ENCODE measurements around the gene VGLL4.
"Not testable (repeated sequence)": the region's sequence is repeated elsewhere in the genome, so short reads cannot be mapped to it uniquely, and the experiment has no call there.

The VGLL4 gene

GRCh38 chr3:11536132-11536935 lies 107.4 kb downstream of the VGLL4 start:
- no peak for DNase-seq (ENCODE audit: low read depth in 2 of 2, low spot score in 1 of 2)

GRCh38 chr3:11535243-11535960 lies 108.3 kb downstream of the VGLL4 start:
- DNase-seq (ENCODE audit: low read depth in 2 of 2, low spot score in 1 of 2), result no peak

- no peak for DNase-seq (ENCODE audit: low read depth in 2 of 2, low spot score in 1 of 2)
These were observed 109.0 kb downstream of the VGLL4 start for GRCh38 chr3:11534793-11535101.

DNA sequence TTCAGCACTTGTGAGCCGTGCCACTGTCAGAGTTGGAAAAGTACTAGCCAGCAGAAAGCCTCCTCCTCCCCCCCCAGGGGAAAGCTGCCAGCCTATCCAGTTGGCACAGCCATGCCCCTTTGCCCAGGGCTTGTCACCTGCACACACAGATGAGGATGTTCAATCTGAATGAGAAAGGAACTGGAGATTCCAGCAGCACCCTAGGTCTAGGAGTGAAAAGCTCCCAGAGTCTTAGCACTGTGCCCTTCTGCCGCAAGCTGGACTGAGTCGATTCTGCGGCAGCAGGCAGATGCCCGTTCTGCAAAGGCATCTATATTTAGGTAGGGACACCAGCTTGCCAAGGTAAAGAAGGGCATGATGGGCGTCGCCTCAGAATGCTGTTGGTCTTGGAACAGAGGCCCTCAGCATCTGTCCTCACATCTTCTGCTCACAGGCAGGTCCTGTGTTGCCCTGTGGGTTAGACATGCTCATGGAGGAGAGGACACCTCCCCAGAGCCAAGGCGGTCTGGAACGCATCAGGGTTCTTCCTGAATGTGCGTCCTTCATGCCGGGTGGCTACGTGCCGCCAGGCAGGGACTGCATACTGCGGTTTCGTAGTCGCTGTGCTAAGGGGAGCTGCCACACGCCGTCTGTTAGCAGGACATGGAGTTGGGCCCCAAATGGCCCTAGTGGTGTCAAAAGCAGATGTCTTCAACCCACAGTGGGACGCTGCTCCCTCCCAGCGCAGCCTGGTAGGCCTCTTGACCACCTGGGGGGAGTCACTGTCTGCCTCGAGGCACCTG lies 109.5 kb downstream of the VGLL4 start:
- DNase-seq (ENCODE audit: low read depth in 2 of 2, low spot score in 1 of 2), result no peak

DNA sequence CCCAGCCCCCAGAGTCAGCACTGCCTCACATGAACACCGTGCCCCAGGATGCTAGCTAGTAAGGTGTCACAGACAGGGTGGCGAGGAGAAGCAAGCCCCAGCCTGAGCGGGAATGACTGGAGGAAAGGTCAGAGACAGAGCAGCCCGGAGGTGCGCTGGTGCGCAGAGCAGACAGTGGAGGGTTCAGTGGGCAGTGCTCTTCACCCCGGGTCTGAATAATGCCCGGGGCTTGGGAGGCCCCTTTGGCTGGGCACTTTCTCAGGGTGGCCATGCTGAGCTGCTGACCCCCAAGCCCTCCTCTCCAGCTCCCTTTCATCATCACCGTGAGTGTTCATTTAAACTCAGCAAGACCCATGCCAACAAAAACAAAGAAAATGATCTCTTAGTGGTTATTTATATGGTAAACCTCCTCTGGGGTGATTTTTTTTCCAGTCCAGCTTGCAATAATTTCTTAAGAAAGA lies 110.8 kb downstream of the VGLL4 start:
- DNase-seq (ENCODE audit: low read depth in 2 of 2, low spot score in 1 of 2), result no peak

GRCh38 chr3:11530153-11530721 lies 113.5 kb downstream of the VGLL4 start:
- DNase-seq (ENCODE audit: low read depth in 2 of 2, low spot score in 1 of 2), result no peak

DNA sequence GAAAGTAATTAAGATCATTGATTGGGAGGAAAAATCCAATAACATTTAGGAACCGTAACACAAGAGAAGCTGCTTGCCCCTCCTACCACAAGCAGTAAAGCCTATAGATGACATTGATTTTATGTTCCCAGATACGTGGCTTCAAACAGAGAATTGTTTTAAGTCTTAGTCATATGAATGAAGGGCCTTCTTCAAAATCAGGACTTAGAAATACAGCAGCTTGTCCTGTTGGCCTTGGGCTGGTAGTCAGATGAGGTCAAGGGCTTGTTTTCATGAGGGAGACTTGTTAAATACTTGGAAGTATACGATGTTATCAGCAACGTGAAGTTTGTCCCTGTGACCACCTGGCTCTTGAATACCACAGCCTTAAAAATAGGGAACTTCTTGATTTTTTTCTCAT lies 114.4 kb downstream of the VGLL4 start:
- DNase-seq (ENCODE audit: low read depth in 2 of 2, low spot score in 1 of 2), result no peak

DNA sequence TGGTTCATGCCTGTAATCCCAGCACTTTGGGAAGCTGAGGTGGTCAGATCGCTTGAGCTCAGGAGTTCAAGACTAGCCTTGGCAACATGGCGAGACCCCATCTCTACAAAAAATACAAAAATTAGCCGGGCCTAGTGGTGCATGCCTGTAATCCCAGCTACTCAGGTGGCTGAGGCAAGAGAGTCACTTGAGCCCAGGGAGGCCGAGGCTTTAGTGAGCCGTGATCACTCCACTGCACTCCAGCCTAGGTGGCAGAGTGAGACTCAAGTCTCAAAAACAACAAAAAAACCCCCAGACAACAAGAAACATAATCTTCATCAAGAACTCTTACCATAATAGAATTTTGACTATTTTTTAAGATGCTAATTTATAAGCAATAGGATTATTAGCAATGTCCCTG lies 117.6 kb downstream of the VGLL4 start:
- not testable (repeated sequence) for DNase-seq (ENCODE audit: low read depth in 2 of 2, low spot score in 1 of 2)

- no peak for DNase-seq (ENCODE audit: low read depth in 2 of 2, low spot score in 1 of 2)
These were observed 120.1 kb downstream of the VGLL4 start for GRCh38 chr3:11523572-11524101.

GRCh38 chr3:11522953-11523571 lies 120.7 kb downstream of the VGLL4 start:
- no peak for DNase-seq (ENCODE audit: low read depth in 2 of 2, low spot score in 1 of 2)

GRCh38 chr3:11522398-11522715 lies 121.4 kb downstream of the VGLL4 start:
- DNase-seq (ENCODE audit: low read depth in 2 of 2, low spot score in 1 of 2), result no peak

DNA sequence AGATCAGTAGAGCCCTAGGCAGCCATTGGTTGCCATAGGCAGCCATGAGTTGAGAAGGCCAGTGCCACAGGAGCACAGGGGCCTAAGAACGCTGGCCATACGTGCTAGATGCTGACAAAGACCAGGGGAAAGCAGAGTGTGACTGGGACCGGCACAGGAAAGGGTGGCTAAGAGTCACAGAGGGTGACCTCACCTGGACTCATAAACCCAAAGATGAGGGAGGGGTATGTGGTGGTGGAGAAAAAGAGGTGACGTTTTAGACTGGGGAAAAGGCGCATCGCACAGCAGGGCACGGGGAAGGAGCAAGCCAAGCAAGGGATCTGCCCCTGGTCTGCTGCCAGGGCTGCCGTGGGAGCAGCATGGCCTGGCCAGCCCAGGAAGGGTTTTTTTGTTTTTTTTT lies 122.5 kb downstream of the VGLL4 start:
- DNase-seq (ENCODE audit: low read depth in 2 of 2, low spot score in 1 of 2), result no peak

GRCh38 chr3:11517601-11518000 lies 126.1 kb downstream of the VGLL4 start:
- DNase-seq (ENCODE audit: low read depth in 2 of 2, low spot score in 1 of 2), result no peak

DNA sequence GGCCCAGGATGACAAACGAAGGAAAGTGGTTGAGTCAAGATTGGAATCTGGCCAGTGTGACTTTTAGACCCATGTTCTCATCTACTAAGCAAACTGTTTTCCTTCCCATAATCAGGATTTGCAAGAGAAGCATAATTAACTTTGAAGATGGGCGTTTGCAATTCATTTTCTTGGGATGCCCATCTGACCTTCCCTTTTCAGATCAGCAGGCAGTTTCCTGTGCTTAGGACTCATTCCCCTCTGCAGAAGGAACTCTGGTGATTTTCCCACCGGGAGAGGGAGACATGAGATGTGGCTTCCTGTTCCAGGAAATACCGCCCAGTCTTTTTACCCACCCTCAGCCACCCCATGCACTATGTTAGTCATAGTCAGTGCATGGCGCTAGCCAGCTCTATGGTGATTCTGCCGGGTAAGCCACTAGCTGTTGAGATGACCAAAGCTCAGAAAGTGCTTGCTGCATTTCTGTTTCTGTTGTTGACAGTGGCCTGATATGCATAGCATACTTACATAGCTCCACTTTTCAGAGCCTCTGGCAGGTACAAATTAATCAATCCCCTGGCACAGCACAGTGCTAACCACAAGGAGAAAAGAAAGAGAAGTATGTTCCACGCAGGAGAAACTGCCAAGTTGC lies 129.4 kb downstream of the VGLL4 start:
- no peak for DNase-seq (ENCODE audit: low read depth in 2 of 2, low spot score in 1 of 2)

GRCh38 chr3:11513817-11514135 lies 129.9 kb downstream of the VGLL4 start:
- no peak for DNase-seq (ENCODE audit: low read depth in 2 of 2, low spot score in 1 of 2)

GRCh38 chr3:11513125-11513816 lies 130.4 kb downstream of the VGLL4 start:
- not testable (repeated sequence) for DNase-seq (ENCODE audit: low read depth in 2 of 2, low spot score in 1 of 2)

DNA sequence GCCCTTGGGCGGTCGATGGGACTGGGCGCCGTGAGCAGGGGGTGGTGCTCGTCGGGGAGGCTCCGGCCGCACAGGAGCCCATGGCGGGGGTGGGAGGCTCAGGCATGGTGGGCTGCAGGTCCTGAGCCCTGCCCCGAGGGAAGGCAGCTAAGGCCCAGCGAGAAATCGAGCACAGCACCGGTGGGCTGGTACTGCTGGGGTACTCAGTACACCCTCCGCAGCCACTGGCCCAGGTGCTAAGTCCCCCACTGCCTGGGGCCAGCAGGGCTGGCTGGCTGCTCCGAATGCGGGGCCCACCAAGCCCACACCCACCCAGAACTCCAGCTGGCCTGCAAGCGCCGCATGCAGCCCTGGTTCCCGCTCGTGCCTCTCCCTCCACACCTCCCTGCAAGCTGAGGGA lies 132.1 kb downstream of the VGLL4 start:
- not testable (repeated sequence) for DNase-seq (ENCODE audit: low read depth in 2 of 2, low spot score in 1 of 2)

- DNase-seq (ENCODE audit: low read depth in 2 of 2, low spot score in 1 of 2), result no peak
These were observed 133.4 kb downstream of the VGLL4 start for GRCh38 chr3:11510356-11510755.

GRCh38 chr3:11510001-11510340 lies 133.7 kb downstream of the VGLL4 start:
- no peak for DNase-seq (ENCODE audit: low read depth in 2 of 2, low spot score in 1 of 2)

Data from stimulated activated CD8-positive, alpha-beta memory T cell treated with anti-CD3 and anti-CD28 coated beads, Interleukin-4, amount 100 ng/mL, for 1 hour (primary cell).